HG03432 (cell line): ENCODE data around the gene F7.
"Not testable (repeated sequence)": the region's sequence is repeated elsewhere in the genome, so short reads cannot be mapped to it uniquely, and the experiment has no call there.

Experiments
- ATAC-seq: cut with Tn5 transposase; IDR thresholded peaks from one replicate; pipeline ENCODE4 v1.9.1; 2021; ENCODE audit warnings: mild to moderate bottlenecking, moderate library complexity; ENCODE audit not compliant: unreplicated experiment

The F7 gene

DNA sequence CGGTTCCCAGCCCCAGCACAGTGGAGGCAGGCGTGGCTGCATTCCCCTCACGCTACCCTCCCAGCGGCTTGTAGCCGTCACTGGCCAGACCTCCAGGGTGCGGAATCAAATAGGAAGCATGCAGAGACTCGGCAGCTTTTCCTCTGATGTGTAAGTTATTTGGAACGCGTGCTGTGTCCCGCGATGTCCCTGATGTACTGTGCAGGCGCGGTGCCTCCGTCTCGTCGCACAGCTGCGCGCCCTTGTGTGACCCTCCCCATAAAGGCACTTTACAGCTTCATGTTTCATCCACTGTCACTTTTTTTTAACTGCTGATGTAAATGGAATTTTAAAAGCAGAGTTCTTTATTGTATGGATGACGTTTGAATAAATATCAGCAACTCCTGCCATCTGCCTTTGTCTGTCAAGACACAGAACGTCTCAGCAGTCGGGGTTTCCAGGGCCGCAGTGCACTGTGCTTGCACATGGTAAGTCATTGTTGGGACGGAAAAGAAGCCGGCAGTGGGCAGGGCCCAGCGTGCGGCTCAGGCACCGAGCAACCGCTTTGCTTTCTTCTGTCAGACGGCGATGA is 7.3 kb upstream of the F7 start:
- no peak for ATAC-seq

DNA sequence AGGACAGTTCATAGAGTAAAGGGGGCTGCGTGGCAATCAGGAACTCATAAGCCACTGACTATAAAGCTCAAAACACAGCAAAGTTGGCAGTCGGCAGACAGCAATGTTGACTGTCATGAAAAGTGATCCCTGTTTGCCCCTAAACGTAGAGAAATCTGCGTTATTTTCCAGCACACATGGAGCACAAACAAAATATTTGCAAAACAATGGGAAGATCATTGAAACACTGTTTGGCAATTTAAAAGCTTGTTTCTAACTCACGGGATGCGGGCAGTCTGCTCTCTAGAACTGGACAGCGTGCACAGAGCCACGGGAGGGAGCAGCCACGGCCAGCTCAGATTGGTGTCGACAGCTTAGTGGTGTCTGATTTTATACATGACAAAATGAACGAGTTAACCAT is 6.4 kb upstream of the F7 start:
- no peak for ATAC-seq

DNA sequence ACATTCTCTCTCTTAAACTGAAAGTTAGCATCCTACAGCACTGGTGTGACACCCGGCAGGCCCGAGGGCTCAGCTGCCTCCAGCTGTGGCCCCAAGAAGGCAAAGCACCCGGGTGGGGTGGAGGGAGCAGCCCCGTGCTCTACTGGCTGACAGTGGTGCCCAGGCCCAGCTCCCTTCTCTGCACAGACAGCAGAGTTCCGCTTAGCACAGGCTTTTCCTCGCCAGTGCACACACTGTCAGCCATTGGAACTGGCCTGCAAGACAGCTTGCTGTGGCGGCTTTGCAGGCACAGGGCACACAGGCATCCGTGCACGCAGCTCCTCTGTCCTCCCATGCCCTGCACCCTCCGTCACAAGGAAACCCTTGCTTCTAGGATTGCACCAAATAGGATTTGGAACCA is 3.3 kb upstream of the F7 start:
- ATAC-seq = not testable (repeated sequence)

DNA sequence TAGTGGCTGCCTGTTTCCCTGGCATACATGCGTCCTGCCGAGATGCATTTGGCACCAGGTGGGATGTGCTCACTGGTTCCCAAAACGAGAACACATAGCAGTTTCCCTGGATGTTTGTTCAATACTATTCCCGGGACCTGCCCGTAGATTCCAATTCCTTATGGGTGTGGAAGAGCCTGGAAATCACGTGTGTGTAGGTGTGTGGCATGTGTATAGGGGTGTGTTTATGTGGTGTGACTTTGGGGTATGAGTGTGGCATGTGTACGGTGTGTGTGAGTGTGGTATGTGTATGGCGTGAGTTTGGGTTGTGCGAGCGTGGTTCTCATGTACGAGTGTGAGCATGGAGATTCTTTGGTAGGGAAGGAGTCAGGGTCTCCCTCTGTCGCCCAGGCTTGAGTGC is 2.9 kb upstream of the F7 start:
- ATAC-seq = no peak

- no peak for ATAC-seq
Measured at GRCh38 chr13:113103646-113104045, 1.9 kb upstream of the F7 start.

DNA sequence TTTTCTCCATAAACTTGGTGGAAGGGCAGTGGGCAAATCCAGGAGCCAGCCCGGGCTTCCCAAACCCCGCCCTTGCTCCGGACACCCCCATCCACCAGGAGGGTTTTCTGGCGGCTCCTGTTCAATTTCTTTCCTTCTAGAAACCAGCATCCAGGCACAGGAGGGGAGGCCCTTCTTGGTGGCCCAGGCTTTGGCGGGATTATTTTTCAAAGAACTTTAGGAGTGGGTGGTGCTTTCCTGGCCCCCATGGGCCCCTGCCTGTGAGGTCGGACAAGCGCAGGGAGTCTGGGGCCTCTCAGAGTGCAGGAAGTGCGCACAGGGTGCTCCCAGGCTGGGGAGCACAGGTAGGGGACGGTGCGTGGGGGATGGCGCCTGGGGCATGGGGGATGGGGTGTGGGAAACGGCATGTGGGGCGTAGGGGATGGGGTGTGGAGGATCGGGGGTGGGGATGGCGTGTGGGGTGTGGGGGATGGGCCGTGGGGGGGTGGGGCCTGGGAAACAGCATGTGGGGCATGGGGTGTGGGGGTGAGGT is 396 bp downstream of the F7 start:
- no peak for ATAC-seq

- ATAC-seq = no peak
Measured at GRCh38 chr13:113106711-113107351, 1.2 kb downstream of the F7 start.

- not testable (repeated sequence) for ATAC-seq
Measured at GRCh38 chr13:113108521-113108920, 2.9 kb downstream of the F7 start.

- no peak for ATAC-seq
Measured at GRCh38 chr13:113109151-113110047, 3.8 kb downstream of the F7 start.

DNA sequence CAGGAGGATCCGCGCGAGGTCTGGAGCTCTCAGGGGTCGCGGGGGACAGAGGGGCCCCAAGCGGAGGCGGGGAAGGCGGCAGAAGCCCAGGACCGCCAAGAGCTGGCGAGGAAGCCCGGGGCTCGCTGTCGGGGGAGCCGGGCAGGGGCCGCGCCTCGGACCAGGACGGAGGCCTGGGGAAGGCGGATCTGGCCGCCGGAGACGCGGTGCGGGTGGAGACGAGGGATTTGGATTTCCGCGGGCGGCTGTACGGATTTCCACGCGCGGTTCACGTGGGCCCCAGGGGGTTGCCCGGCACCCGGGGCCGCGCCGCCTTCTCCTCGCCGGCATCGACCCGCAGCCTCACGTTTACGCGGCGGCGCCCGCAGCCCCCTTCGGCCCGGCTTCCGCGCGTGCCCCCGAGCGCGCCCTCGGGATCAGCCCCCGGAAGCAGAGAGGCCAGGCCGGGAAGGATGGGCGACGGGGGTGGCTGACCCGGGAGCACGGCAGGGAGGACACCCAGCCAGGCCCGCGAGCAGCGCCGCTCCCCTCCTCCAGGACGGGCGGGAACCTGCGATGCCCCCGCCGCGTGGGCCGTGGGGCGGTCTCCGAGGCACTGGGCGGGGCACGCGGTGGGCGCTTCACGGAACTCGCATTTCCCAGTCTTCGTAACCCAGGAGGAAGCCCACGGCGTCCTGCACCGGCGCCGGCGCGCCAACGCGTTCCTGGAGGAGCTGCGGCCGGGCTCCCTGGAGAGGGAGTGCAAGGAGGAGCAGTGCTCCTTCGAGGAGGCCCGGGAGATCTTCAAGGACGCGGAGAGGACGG is 4.7 kb downstream of the F7 start:
- no peak for ATAC-seq

DNA sequence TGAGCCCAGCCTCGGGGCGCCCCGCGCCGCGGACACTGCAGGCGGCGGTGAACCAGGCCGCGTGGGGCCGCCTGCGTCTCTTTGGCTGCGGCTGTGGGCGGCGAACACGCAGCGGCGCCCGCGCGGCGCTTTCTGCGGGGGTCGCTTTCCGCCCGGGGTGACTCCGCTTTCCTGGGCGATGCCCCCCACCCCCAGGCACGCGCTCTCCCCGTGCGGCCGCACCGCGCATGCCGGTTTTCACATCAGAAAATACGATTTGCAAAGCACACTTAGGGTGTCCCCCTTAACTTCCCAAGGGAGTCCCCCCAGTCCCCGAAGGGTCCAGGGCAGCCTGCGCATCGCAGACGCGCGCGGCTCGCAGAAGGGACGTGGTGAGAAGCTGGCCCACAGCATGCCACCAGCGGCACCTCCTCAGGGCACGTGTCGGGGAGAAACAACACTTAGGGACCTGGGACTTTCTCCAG is 5.3 kb downstream of the F7 start:
- no peak for ATAC-seq

GRCh38 chr13:113111821-113112220 is 6.2 kb downstream of the F7 start:
- ATAC-seq = not testable (repeated sequence)

- not testable (repeated sequence) for ATAC-seq
Measured at GRCh38 chr13:113112475-113112874, 6.9 kb downstream of the F7 start.

DNA sequence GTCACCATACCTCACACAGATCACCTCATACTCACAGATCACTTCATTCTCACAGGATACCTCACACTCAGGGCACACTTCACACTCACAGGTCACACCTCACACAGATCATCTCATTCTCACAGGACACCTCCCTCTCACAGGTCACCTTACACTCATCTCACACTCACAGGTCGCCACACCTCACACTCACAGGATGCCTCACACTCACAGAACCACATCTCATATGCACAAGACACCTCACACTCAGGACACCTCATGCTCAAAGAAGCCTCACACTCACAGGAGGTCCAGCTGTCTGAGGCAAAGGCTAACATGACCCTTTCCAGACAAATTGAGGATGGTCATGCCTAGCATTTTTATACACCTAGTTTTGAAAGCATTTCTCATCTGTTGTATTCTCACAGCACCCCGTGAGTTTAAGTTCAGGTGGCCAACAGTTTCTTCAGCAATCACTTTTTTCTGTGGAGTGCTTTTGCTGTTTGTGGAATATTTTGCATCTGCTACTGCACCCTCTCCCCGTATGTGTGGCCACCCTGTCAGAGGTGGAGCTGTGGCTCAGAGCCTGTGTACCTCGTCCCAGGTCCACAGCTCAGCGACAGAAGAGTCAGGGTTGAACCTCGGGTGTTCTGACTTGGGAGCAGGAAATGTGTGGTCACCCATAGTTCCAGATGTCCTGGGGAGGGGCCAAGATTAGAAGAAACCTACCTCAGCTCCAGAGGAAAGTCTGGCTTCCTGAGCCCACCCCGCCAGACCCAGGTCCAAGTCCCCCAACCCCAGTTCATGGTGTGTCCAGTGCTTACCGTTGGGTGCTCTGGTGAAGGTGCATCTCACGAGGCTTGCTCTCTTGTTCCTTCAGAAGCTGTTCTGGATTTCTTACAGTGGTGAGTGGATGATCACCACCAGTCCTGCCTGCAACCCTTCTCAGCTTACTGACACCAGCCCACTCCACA is 7.6 kb downstream of the F7 start:
- no peak for ATAC-seq

GRCh38 chr13:113113846-113114271 is 8.3 kb downstream of the F7 start:
- no peak for ATAC-seq

GRCh38 chr13:113114511-113115362 is 9.1 kb downstream of the F7 start:
- ATAC-seq = no peak

- ATAC-seq = no peak
Measured at GRCh38 chr13:113115363-113116205, 10.0 kb downstream of the F7 start.
